A549 treated with dexamethasone at 1 μM for 4 hours (cell line): ENCODE measurements around the gene MYO5B. TPM values are rescaled to one million over a fixed set of nuclear protein-coding genes. Genes with fewer than 3 reads are reported as not detected.

ENCODE experiments used
- total RNA-seq: library from RNA; stranded (reverse); fragments of 200-300 nt; extraction: Qiagen RNA extraction; gene quantifications from 5 replicates; pipeline ENCODE4 v1.2.3, GENCODE V29; 2022

Gene MYO5B
- 6.9 to 8.7 TPM (median 7.3 TPM) in 5 replicates for total RNA-seq

GRCh38 chr18:50194631-50195532 lies at the start of gene MYO5B:
MYO5B (minus strand) TSS chr18:50195147; CDS start chr18:50194793, 354 bp downstream.

GRCh38 chr18:49813319-49814146 lies 381.4 kb downstream of the MYO5B start, which contains the start of gene ACAA2:
ACAA2 (minus strand) TSS chr18:49813533; CDS start chr18:49813484, 49 bp downstream.

Other genes with a start within 250 kb of the MYO5B start
- 0.22 to 0.33 TPM (median 0.27 TPM) in 5 replicates for gene CFAP53, start 71.3 kb upstream of the MYO5B start, total RNA-seq
- 24.7 to 35.9 TPM (median 33.3 TPM) in 5 replicates for gene MBD1, start 86.4 kb upstream of the MYO5B start, total RNA-seq
- gene CXXC1, start 92.5 kb upstream of the MYO5B start, total RNA-seq = 33.0 to 46.6 TPM (median 44.4 TPM) in 5 replicates
- gene SKA1, start 179.9 kb upstream of the MYO5B start, total RNA-seq = 12.4 to 15.3 TPM (median 13.4 TPM) in 5 replicates